GM18520 (cell line): Measurements from ENCODE around the gene SCYL1.

ENCODE experiments used
- ATAC-seq: cut with Tn5 transposase; IDR thresholded peaks from one replicate; pipeline ENCODE4 v1.9.1; 2021; ENCODE audit not compliant: unreplicated experiment

The SCYL1 gene

DNA sequence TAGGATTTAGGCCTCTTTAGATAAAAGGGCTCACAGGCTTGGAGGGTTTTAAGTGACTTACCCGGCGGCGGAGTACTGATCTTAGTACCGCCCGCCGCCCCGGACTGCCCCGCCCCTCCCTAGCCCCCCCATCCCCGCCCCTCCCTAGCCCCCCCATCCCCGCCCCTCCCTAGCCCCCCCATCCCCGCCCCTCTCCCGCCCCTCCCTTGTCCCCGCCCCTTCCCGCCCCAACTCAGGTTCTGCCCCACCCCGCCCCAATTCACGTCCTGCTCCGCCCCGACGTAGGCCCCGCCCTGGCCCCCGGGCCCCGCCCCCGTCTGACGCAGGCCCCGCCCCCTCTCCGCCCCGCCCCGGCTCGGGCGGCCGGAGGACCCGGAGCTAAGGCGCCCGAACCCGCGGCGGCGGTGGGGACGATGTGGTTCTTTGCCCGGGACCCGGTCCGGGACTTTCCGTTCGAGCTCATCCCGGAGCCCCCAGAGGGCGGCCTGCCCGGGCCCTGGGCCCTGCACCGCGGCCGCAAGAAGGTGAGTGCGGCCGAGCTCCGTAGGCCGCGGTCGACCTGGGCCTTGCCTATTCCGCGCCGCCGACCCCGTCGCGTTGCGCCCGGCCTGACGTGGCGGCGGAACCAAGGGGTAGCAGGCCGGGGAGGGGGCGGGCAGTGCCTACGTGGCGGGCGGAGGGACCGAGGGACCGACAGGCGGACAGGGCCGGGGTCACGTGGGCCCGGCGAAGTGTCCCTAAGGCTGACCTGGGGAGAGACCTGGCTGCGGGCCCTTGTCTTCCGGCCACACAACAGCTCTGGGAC is at the start of gene SCYL1:
SCYL1 (plus strand) TSS at position 343 of the 805 bp plus-strand sequence; CDS start at position 414, 71 bp downstream.
- peak; percentile 41 for ATAC-seq

DNA sequence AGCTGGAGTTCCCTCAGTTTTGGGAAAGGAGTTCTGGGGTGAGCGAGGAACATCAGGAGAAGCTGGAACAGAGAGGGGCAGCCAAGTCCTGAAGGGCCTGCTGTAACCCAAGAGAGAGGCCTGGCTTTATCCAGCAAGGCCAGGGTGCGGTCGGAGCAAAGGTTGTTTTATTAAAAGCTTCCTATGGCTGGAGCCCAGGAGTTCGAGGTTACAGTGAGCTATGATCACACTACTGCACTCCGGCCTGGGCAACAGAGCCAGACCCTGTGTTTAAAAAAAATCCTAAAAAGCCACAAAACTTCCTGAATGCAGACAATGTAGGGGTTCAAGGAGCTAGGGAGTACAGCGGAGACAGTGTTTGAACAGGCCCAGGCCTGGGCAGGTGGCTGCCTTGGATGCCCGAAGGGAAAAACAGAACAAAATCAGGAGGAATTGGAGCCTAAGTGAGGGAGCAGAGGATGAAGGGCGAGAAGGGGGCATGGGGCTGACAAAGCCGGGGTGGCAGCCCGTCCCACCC is 48.2 kb upstream of the SCYL1 start:
- peak; percentile 5 for ATAC-seq

DNA sequence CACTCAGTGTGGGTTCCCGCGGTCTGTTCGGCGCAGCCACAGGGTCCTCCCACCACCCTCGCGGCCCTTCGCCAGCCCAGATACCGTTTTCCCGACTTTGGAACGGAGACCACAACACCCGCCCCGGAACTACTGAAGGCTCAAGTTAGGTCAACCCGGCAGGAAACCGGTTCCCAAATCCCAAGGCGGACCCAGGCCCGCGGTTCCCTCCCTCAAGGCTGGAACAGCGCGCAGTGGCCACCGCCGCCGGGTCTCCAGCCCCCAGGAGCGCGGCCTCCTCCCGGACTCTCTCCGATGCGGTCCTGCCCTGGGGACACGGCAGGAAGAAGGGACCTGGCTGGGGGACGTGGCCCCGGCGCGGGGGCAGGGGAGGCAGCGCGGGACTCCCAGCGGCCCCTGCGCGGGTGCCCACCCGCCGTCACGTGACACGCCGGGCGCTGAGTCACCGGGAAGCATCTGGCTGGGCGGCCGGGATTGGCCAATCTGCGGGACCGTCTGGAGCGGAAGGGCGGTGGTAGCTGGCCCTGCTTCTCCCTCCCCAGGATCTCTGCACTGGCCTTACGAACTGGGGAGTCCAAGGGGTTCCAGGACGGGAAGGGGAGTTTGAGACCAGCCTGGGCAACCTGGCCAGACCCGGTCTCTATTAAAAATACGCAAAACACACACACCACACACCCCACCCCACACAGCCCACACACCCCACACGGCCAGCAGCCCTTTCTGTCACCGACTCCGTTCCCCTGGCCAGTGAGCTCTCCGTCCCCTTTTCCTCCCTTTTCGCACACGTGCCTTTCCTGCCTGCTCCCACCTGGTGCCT is 47.5 kb upstream of the SCYL1 start:
- peak; percentile 75 for ATAC-seq

DNA sequence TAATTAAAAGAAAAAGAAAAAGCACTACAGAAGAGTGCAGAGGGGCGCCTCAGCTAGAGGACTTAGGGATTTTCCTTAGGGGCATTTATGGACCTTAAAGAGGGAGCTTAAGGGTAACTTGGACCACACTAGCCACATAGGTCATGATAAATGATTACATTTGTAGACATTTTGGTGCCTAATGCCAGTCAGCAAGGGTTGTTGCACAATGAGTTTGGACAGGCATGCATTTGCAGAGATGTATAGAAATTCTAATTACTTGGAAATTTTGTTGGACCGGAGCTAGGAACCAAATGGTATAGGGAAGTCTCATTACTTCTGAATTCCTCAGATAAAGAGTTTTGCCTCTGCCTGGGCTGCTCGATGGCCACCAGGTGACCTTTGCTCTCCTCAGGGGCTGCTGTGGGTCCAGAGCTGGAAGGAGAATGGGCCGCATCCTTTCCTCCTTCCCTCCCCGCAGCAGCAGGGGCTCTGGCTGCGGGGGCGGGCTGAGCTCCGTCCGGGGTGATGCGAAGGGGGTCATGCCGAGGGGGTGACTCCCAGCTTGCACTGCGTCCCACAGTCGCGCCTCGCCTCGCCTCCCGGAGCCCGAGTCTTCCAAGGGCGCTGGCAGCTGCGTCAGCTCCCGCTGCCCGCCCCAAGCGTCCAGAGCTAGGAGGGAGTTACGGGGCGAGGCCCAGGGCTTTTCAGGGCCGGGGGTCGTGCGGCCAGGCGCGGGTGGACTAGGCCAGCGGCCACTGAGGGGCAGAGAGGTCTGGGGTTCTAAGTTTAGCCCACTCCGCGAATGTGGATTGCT is 46.3 kb upstream of the SCYL1 start:
- ATAC-seq = no peak

DNA sequence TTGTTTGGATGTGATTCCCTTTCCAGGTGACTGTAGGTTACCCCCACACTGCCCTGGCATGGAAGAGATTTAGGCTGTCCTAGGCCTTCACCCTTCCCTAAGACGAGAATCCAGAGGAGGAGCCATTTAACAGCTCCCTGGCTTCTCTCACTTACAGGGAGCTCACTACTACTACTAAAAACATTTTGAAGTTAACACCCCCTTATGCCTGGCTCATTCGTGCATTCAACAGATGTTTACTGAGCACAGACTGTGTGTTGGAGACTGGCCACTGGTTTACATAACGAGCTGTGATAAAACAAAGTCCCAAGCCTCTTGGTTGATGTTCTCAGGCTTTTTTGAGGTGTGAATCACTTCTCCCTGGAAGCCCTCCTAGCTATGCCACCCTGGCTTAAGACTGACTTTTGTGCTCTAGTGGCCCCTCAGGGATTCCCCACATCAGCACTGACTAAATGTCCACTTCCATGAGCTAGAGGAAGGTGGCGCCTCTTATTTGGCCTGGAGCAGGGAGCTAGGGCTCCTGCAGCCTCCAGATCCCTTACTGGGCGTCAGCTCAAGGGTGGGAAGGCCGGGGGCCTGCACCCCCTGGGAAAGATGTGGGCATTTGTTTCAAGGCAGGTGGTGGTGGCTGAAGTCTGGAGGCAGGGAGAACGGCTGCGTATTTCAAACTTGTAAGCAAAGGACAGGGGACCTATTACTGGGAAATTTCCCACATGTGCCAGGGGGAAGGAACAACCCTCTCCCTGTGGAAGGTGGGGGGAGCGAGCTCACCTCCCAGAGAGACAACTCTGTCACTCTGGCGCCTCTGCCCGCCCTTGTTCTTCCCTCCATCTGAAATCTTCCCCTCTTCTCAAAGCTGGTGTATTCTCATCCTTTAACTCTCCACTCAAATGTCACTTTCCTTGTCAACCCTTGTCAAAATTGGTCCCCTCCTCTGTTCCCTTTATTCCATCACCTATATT is 45.4 kb upstream of the SCYL1 start:
- ATAC-seq = no peak

DNA sequence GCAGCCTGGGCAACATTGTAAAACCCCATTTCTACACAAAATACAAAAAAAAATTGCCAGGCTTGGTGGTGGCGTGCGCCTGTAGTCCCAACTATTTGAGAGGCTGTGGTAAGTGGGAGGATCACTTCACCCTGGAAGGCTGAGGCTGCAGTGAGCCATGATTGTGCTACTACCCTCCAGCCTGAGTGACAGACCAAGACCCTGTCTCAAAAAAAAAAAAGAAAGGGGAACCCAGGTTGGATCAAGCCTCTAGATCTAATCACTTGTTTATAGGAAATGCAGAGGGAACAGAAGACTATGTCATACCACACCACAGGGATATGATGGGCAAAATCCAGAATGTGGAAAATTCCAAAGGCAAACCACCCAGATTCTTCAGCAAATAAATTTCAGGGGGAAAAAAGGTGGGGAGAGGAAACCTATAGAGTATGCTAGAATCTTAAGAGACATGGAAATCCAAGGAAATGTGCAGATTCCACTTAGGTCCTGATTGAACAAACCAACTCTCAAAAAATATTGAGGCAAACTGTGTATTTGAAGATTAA is 42.5 kb upstream of the SCYL1 start:
- no peak for ATAC-seq

DNA sequence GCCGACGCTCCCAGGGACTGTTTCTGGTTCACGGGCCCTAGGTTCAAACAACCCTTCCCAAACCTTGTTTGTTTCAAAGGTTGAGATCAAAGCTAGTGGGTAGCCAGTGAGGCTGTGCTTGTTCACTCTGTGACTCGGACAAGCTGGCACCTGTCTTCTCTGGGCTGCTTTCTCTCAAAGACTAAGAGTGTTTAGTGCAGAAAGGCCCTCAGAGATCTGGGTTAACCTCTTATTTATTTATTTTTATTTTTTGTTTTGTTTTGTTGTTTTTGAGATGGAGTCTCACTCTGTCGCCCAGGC is 39.0 kb upstream of the SCYL1 start:
- no peak for ATAC-seq

DNA sequence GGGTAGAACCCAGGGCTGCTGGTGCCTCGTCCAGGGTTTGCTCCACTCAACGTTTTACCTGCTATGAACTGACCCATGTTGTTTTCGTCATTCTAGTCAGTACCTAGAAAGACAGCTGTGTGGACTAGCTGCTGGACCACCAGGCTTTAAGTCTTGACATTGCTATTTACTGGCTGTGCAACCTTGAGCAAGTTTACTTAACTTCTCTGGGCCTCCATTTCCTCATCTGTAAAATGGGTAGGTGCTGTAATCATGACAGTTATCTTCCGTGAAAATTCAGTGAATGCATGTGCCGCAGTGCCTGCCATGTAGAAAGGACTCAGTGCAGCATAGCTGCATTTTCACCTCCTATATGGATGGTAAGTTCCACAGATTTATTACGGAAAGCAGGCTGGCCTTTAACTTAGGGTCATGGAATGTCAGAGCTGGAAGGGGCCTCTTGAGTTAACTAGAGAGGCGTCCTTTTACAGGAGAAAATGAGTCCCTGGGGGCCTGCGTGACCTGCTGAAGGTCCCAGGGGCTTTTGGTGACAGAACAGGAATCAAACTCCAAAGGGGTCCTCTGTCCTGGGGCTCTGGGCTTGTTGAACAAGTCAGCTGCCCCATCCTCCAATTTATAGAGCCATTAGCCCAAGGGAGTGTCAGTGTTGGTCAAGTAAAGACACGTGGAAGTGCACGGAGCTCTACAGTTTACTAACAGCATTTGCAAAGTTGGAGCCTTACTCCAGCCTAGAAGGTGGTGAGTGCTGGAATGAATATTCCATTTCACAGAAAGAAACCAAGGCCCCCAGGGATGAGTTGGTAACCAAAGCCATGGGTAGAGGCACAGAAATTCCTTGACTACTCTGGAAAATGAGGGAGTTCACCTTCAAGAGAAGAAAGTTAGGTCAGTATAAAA is 38.1 kb upstream of the SCYL1 start:
- ATAC-seq = no peak

DNA sequence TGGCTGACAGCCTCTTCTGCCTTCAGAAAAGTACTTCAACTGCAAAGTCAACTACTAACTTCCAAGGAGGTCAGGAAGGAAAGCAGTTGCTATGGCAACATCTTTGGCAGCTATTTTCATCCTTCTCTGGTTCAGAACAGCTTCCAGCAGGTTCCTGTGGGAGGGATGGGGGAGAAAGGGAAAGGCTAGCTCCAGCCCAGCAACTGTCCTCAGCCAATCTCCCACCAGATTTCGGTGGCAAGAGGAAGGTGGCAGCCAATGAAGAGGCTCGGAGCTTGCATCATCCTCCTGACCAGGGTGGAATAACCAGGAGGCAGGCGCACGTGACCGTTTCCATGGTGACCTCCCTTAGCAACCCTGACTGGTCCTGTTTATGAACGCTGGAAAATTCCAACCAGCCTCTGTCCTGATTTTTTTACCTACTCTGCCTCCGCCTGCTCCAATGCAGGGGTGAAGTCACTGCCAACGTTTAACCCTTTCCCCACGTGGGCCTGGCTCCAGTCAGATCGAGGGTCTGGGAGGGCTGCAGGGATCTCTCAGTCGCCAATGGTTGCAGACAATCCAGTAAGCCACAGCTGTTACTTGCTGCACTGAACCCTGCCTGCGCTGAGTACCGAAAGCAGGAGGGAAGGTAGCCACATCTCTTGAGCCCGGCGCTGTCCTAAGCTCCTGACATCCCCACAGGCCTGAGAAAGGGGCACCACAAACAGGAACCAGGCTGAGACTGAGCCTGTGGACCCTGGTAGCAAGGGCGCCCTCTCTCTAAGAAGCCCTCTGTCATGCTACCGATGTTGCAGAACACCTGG is 37.2 kb upstream of the SCYL1 start:
- no peak for ATAC-seq

DNA sequence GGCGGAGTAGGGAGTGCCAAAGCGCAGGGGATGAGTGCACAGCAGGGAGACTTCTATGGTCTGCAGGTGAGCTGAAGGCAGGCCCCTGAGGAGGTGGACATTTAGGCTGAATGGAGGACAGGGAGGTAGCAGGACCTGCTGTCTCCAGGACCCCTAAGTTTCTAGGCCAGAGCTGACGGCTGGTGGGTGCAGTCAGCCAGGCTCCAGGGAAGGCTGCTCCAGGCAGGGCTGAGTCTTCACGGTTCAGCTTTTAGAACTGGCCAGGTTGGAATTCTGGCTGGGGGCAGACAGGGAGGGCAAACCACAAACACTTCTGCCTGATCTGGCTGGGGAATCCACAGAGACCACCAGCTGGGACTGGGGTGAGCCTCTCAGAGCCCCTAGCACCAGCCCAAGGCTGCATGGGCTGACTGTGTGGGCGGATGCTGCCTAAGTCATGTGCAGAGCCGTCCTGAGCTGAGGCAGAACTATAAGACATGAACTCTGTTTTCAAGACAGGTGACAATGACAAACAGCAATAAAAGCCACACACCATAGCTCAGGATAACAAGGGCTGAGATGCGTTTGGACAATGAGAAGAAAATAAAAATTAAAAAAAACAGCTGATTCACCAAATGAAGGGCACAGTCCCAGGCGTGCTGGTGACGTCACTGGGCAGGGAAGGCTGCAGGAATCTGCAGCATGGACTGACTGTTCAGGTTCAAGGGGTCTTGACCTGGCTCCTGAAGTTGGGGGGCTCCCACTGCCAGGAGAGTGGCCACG is 36.4 kb upstream of the SCYL1 start:
- ATAC-seq = no peak

DNA sequence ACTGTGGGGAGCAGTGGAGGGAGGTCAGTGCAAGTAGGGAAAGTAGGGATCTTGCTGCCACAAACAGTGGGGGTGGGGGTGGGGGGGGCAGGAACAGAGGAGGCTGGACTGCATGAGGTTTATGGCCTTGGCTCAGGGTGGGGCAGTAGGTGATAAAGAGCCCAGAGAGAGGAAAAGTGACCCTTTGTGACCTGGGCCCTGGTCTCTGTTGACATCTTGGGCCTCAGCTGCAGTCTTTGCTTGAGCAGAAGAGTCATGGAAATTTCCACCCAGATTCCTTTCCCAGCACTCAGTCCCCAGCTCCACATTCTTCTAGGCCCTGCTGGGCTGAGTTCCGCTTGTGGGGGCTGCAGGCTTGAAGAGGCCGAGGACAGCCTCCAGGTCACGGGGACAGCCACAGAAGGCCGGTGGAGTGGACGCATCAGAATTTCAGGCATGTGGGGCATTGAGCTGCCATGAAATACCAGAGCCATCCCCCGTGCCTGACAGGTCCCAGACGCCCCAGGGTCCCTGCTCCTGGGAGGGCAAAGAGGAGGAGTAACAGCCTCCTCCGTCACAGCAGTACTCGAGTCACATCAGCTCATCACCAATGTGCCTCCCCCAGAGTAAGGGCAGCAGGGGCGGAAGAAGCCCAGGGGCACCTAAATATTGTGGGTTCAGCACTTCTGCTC is 35.7 kb upstream of the SCYL1 start:
- ATAC-seq = no peak

DNA sequence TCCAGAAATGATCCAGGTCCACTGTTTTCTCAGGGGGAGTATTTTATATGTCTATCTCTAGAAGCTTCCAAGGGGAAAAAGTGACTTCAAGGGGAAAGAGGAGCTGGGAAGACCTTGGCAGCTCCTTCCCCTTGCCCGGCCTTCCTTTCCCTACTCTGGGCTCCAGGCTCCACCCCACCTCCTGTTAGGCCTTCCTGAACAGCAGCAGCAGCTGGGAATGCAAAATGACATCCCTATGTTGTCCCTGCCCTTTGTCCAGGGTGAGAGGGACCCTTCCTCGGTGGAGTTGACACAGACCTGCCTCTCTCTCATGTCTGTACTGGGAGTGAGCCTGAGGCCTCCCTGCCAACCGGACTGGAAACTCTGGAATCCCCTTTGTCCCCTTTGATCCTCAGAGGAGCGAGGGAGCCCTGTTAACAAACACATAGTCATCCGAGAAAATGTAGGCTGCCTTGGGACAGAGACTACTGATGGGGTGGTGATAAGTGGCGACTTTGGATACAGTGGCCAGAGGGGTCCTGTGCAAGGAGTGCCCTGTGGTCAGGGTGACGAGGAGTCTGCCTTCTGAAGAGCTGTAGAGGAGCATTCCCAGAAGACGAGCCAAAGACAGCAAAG is 35.1 kb upstream of the SCYL1 start:
- ATAC-seq = no peak

DNA sequence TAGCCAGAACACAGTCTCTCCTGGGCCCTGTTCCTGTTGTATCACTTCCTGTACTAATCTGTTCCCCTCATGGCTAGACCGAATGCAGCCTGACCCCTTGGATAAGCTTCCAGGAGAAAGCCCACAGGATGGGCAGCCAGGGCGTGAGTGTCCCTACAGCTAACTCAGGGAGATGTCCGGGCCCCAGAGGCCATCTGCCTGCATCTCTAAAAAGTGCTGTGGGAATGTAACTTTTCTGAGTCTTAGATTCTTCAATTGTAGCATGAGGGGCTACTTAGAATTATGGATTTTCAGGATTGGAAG is 33.8 kb upstream of the SCYL1 start:
- no peak for ATAC-seq

DNA sequence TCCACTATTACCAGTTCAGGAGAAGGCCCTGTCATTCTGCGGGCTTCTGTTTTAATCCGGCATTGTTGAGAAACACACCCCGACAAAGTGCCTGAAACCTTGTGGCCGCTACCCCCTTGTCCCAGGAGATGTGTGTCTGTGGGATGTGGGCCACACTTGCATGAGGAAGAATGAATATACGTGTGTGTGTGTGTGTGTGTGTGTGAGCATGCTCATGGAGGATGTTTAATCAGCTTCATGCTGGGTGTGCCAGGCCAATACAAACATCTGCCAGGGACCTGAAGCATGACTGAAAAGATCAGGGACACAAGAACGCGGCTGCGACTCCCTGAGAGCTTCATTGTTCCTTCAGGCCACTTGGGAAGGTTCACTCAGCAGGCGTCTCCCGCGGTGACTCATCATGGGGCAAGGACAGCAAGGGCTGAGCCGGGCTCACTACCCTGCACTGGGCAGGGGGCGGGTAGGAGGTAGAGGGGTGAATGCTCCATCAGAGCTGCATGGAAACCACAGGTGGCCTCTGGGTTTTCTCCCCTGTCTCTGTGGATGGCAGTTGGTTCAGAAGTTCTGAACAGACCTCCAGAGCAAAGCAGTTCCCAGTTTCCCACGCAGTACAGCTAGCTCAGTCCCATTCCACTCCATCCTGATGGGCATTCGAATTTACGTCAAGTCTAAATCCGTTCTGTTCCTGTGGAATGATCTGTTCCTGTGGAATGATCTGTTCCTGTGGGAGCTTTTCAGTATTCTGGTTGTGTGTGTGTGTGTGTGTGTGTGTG is 33.1 kb upstream of the SCYL1 start:
- ATAC-seq = no peak

DNA sequence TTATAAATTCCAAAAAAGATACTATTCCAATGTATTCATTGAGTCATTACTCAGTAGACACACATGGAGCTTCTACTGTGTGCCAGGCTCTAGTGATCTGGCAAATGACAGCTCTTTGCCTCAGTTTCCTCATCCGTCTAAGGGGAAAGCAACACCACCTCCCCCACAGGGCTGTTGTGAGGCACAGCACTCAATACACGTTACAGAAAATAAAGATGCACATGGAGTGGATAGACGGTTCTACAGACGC is 32.6 kb upstream of the SCYL1 start:
- no peak for ATAC-seq
